Stimulated activated CD8-positive, alpha-beta memory T cell treated with anti-CD3 and anti-CD28 coated beads, Interleukin-4, amount 100 ng/mL, for 48 hours (primary cell): ENCODE measurements around the gene CDCA4.
"Not testable (repeated sequence)": the region's sequence is repeated elsewhere in the genome, so short reads cannot be mapped to it uniquely, and the experiment has no call there.

Experiments used
- DNase-seq: peaks from one replicate; pipeline ENCODE4 v3.0.0-alpha.2; 2020

Gene CDCA4

GRCh38 chr14:105020815-105021655 is at the start of gene CDCA4:
Gene CDCA4 (minus strand): TSS chr14:105021083. CDS start chr14:105011929, 9,154 bp downstream.
- DNase-seq, result peak; percentile 97

GRCh38 chr14:105069871-105070759 is 49.2 kb upstream of the CDCA4 start:
- DNase-seq, result peak; percentile 76

GRCh38 chr14:105069522-105069870 is 48.6 kb upstream of the CDCA4 start:
- DNase-seq, result no peak

GRCh38 chr14:105068818-105069217 is 47.9 kb upstream of the CDCA4 start:
- DNase-seq, result no peak

- no peak for DNase-seq
These were observed 47.1 kb upstream of the CDCA4 start for GRCh38 chr14:105067969-105068301.

- DNase-seq, result peak; percentile 83
These were observed 46.5 kb upstream of the CDCA4 start for GRCh38 chr14:105067140-105067968.

GRCh38 chr14:105066240-105067071 is 45.6 kb upstream of the CDCA4 start:
- no peak for DNase-seq

GRCh38 chr14:105065280-105066228 is 44.7 kb upstream of the CDCA4 start, which contains the start of gene GPR132:
Gene GPR132 (minus strand): TSS chr14:105065430. CDS start chr14:105055420, 10,010 bp downstream.
- DNase-seq, result peak; percentile 88

GRCh38 chr14:105064721-105065143 is 43.8 kb upstream of the CDCA4 start:
- DNase-seq, result peak; percentile 72

GRCh38 chr14:105064001-105064400 is 43.1 kb upstream of the CDCA4 start:
- no peak for DNase-seq

- not testable (repeated sequence) for DNase-seq
These were observed 42.6 kb upstream of the CDCA4 start for GRCh38 chr14:105063506-105063905.

GRCh38 chr14:105063056-105063455 is 42.2 kb upstream of the CDCA4 start:
- DNase-seq, result no peak

- no peak for DNase-seq
These were observed 41.2 kb upstream of the CDCA4 start for GRCh38 chr14:105062048-105062433.

- peak; percentile 81 for DNase-seq
These were observed 40.7 kb upstream of the CDCA4 start for GRCh38 chr14:105061428-105062047.

- peak; percentile 70 for DNase-seq
These were observed 40.0 kb upstream of the CDCA4 start for GRCh38 chr14:105060751-105061427.

GRCh38 chr14:105059925-105060565 is 39.2 kb upstream of the CDCA4 start:
- DNase-seq, result no peak

- DNase-seq, result peak; percentile 77
These were observed 38.4 kb upstream of the CDCA4 start for GRCh38 chr14:105059035-105059924.

GRCh38 chr14:105058521-105059034 is 37.7 kb upstream of the CDCA4 start:
- no peak for DNase-seq
